Fibroblast of lung (primary cell): ENCODE results near the gene PTCRA. TPM values are rescaled to one million over a fixed set of nuclear protein-coding genes. Genes with fewer than 3 reads are reported as not detected.
"Not testable (repeated sequence)": the region's sequence is repeated elsewhere in the genome, so short reads cannot be mapped to it uniquely, and the experiment has no call there.

Source experiments
- DNase-seq, 2 donors: peaks; one replicate each; pipeline versions ENCODE4 v3.0.0 to v3.0.0-alpha.2; 2010; ENCODE audit warnings: low read depth in 2 of 2
- H2AFZ ChIP-seq: 2 replicates; pipeline ENCODE4 v1.5.1; 2012; ENCODE audit warnings: low read length, control low read depth, inconsistent platforms
- H3K27ac ChIP-seq: 2 replicates; pipeline ENCODE4 v1.5.1; 2011; ENCODE audit warnings: low read length, control low read depth; ENCODE audit not compliant: insufficient read depth
- H3K27me3 ChIP-seq: 2 replicates; pipeline ENCODE4 v1.5.1; 2011; ENCODE audit warnings: mild to moderate bottlenecking, low read length; ENCODE audit not compliant: control insufficient read depth, insufficient read depth
- H3K36me3 ChIP-seq: 2 replicates; pipeline ENCODE4 v1.5.1; 2011; ENCODE audit warnings: low read length; ENCODE audit not compliant: control insufficient read depth, insufficient read depth
- H3K4me1 ChIP-seq: 2 replicates; pipeline ENCODE4 v1.5.1; 2011; ENCODE audit warnings: low read length; ENCODE audit not compliant: control insufficient read depth, insufficient read depth; ENCODE audit errors: extremely low read depth
- H3K4me2 ChIP-seq: 2 replicates; pipeline ENCODE4 v1.5.1; 2011; ENCODE audit warnings: low read length, control low read depth; ENCODE audit not compliant: insufficient read depth; ENCODE audit errors: extremely low read depth
- H3K4me3 ChIP-seq, 4 experiments: fragments of 200-600 bp in 1 of 4; sonication (generic) in 1 of 4; replicated peaks in 1 of 4; 2 replicates each; pipeline ENCODE4 v1.5.1; 2011 to 2016; ENCODE audit warnings: low read length in 4 of 4, low read depth in 3 of 4, mild to moderate bottlenecking in 3 of 4, control low read depth in 2 of 4, inconsistent platforms in 1 of 4, mixed read lengths in 1 of 4; ENCODE audit not compliant: insufficient read depth in 1 of 4; ENCODE audit errors: control extremely low read depth in 1 of 4
- H3K79me2 ChIP-seq: 2 replicates; pipeline ENCODE4 v1.5.1; 2012; ENCODE audit warnings: mild to moderate bottlenecking, low read length, inconsistent platforms; ENCODE audit not compliant: control insufficient read depth, insufficient read depth
- H3K9ac ChIP-seq: 2 replicates; pipeline ENCODE4 v1.5.1; 2011; ENCODE audit warnings: mild to moderate bottlenecking, low read length, control low read depth; ENCODE audit not compliant: insufficient read depth
- H3K9me3 ChIP-seq: 2 replicates; pipeline ENCODE4 v1.5.1; 2012; ENCODE audit warnings: low read depth, low read length; ENCODE audit not compliant: control insufficient read depth, insufficient read depth
- H4K20me1 ChIP-seq: 2 replicates; pipeline ENCODE4 v1.5.1; 2011; ENCODE audit warnings: low read length; ENCODE audit not compliant: control insufficient read depth, insufficient read depth; ENCODE audit errors: extremely low read depth
- EZH2 ChIP-seq: IDR thresholded peaks from 2 replicates; pipeline ENCODE4 v1.5.1; 2012; ENCODE audit warnings: low read length, control low read depth, mild to moderate bottlenecking; ENCODE audit errors: missing control alignments
- polyA plus RNA-seq, 2 donors: library from polyadenylated mRNA; depleted of rRNA in 1 of 2; stranded (reverse) in 1 of 2; unstranded in 1 of 2; fragments of >200 nt; gene quantifications; 2 replicates each; pipeline ENCODE4 v1.2.1, GENCODE V29; 2011 to 2012; ENCODE audit warnings: missing spikeins in 1 of 2
- total RNA-seq: library from RNA; depleted of rRNA; stranded (reverse); fragments of >200 nt; gene quantifications from 2 replicates; pipeline ENCODE4 v1.2.1, GENCODE V29; 2014
- TF ChIP-seq, protein P1 (sequence below), 2 donors: IDR thresholded peaks in 1 of 2; conservative IDR thresholded peaks in 1 of 2; 1 replicate in 1 of 2; 2 replicates in 1 of 2; pipeline ENCODE4 v1.5.1; 2011 to 2012; ENCODE audit warnings: low read length in 2 of 2, control low read depth in 1 of 2, inconsistent platforms in 1 of 2, low read depth in 1 of 2, mild to moderate bottlenecking in 1 of 2

The PTCRA gene
- total and polyA plus RNA-seq, 2 donors (not counting 1 experiment from before 2014, with no cell fraction given), result not detected

- H4K20me1 ChIP-seq, H3K27me3 ChIP-seq, H3K9me3 ChIP-seq, H3K4me1 ChIP-seq, H3K27ac ChIP-seq, DNase-seq, H2AFZ ChIP-seq: not testable (repeated sequence)
- H3K79me2 ChIP-seq, result peaks cover 36% of the 10 kb centered on the region
- peak overlapping the region; percentile 89 for H3K9ac ChIP-seq
- H3K4me3 ChIP-seq, result peak overlapping the region; percentile 97 to 99 (median 98)
- H3K4me2 ChIP-seq, result peak overlapping the region; percentile 48
- peaks cover 11% of the 10 kb centered on the region for H3K36me3 ChIP-seq
These were observed 35.0 kb upstream of the PTCRA start for GRCh38 chr6:42880871-42881270.

DNA sequence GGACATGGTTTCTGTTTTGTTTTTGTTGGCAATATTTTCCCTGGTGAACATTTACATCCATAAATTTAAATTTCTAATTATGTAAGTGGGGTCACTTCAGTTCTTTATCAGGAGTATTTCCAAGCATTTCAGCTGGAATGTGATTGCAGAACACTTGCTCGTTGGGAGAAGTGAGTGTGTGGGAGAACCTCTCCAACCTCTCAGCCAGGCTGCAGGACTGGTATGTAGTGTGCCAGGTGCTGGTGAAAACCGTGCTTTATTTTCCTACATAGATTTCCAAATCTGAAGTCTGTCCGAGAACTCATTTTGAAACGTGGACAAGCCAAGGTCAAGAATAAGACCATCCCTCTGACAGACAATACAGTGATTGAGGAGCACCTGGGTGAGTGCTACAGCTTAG lies 30.2 kb upstream of the PTCRA start:
- H2AFZ ChIP-seq, result no peak overlapping the region
- peaks cover 26% of the 10 kb centered on the region for H3K79me2 ChIP-seq
- no peak for TF ChIP-seq EZH2
- TF ChIP-seq, protein P1, sequence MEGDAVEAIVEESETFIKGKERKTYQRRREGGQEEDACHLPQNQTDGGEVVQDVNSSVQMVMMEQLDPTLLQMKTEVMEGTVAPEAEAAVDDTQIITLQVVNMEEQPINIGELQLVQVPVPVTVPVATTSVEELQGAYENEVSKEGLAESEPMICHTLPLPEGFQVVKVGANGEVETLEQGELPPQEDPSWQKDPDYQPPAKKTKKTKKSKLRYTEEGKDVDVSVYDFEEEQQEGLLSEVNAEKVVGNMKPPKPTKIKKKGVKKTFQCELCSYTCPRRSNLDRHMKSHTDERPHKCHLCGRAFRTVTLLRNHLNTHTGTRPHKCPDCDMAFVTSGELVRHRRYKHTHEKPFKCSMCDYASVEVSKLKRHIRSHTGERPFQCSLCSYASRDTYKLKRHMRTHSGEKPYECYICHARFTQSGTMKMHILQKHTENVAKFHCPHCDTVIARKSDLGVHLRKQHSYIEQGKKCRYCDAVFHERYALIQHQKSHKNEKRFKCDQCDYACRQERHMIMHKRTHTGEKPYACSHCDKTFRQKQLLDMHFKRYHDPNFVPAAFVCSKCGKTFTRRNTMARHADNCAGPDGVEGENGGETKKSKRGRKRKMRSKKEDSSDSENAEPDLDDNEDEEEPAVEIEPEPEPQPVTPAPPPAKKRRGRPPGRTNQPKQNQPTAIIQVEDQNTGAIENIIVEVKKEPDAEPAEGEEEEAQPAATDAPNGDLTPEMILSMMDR (conservative IDR thresholded peaks at IDR 0.05 in 1 of 2, IDR thresholded peaks at IDR 0.05 in 1 of 2; ENCODE audit: low read depth in 1 of 2, low read length in 2 of 2), result no peak
- H3K4me3 ChIP-seq, result no peak overlapping the region
- H3K27ac ChIP-seq, result no peak overlapping the region
- no peak overlapping the region for H3K9ac ChIP-seq
- H3K27me3 ChIP-seq, result no peaks in the 10 kb centered on the region
- H3K9me3 ChIP-seq, result no peaks in the 10 kb centered on the region
- DNase-seq, result no peak
- H3K4me2 ChIP-seq, result no peak overlapping the region
- H4K20me1 ChIP-seq, result no peaks in the 10 kb centered on the region
- H3K4me1 ChIP-seq, result peaks cover 5% of the 10 kb centered on the region
- H3K36me3 ChIP-seq, result peaks cover 13% of the 10 kb centered on the region

- H3K27me3 ChIP-seq, H3K4me2 ChIP-seq, H4K20me1 ChIP-seq, H3K4me1 ChIP-seq, H3K79me2 ChIP-seq, H3K9me3 ChIP-seq, H3K9ac ChIP-seq, H3K27ac ChIP-seq, DNase-seq, H2AFZ ChIP-seq, H3K4me3 ChIP-seq: not testable (repeated sequence)
- peaks cover 11% of the 10 kb centered on the region for H3K36me3 ChIP-seq
These were observed 27.7 kb upstream of the PTCRA start for GRCh38 chr6:42888201-42888600.

DNA sequence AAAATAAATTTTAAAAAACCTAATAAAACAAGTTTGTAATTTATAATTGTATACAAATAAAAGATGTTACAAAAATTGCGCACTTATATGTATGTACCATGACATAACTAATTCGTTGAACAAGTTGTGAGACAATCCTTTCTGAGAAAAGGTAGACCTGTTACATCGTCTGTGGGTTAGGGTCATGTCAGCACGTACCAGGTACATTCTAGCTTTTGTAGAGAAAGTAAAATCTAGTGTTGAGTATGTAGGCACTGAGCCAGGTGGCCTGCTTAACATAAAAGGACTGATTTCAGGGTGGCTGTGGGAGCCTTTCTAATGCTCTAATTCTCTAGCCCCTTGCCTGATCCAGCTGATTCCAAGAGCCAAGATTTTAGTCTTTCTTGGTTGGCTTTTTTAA lies 26.0 kb upstream of the PTCRA start:
- Histone ChIP-seq H4K20me1 (no peaks in the 10 kb centered on the region), H3K9ac (peak overlapping the region; percentile 52), H3K4me3 (peak overlapping the region; percentile 75 to 86 (median 81)), H3K79me2 (peaks cover under 1% of the 10 kb centered on the region), H3K4me2 (peak overlapping the region; percentile 94), H3K9me3 (no peaks in the 10 kb centered on the region), H3K27me3 (no peaks in the 10 kb centered on the region), H3K27ac (peak overlapping the region; percentile 95), H3K36me3 (peaks cover 4% of the 10 kb centered on the region), H2AFZ (no peak overlapping the region), H3K4me1 (peaks cover 5% of the 10 kb centered on the region)
- no peak for TF ChIP-seq EZH2
- TF ChIP-seq, protein P1 (conservative IDR thresholded peaks at IDR 0.05 in 1 of 2, IDR thresholded peaks at IDR 0.05 in 1 of 2; ENCODE audit: low read depth in 1 of 2, low read length in 2 of 2), result no peak
- peak in 1 of 2 donors; percentile 17 for DNase-seq
